GM19099 (cell line): ENCODE results near the gene HDGFL2.

Source experiments
- POLR2A ChIP-seq: IDR thresholded peaks from 3 replicates; pipeline ENCODE4 v1.6.1; 2011; ENCODE audit warnings: low read depth; ENCODE audit not compliant: insufficient read length; ENCODE audit errors: extremely low read depth

Gene HDGFL2

GRCh38 chr19:4454747-4455718 is 17.1 kb upstream of the HDGFL2 start:
- TF ChIP-seq POLR2A = no peak

- no peak for TF ChIP-seq POLR2A
Measured at GRCh38 chr19:4455719-4456475, 16.2 kb upstream of the HDGFL2 start.

- TF ChIP-seq POLR2A = no peak
Measured at GRCh38 chr19:4456476-4456842, 15.6 kb upstream of the HDGFL2 start.

GRCh38 chr19:4456843-4457653 is 15.0 kb upstream of the HDGFL2 start:
- no peak for TF ChIP-seq POLR2A

- peak; percentile 19 for TF ChIP-seq POLR2A
Measured at GRCh38 chr19:4457654-4458395, 14.3 kb upstream of the HDGFL2 start, which contains the start of gene UBXN6. TSS of gene UBXN6 (minus strand) at chr19:4457794. CDS start at chr19:4457697, 97 bp downstream.

GRCh38 chr19:4464815-4465581 is 7.1 kb upstream of the HDGFL2 start:
- TF ChIP-seq POLR2A = no peak

GRCh38 chr19:4467835-4468234 is 4.3 kb upstream of the HDGFL2 start:
- TF ChIP-seq POLR2A = no peak

- peak; percentile 53 for TF ChIP-seq POLR2A
Measured at GRCh38 chr19:4471403-4472173, 509 bp upstream of the HDGFL2 start.

- no peak for TF ChIP-seq POLR2A
Measured at GRCh38 chr19:4473011-4473762, 1.1 kb downstream of the HDGFL2 start.

- TF ChIP-seq POLR2A = no peak
Measured at GRCh38 chr19:4473763-4474513, 1.8 kb downstream of the HDGFL2 start.

GRCh38 chr19:4474514-4475022 is 2.5 kb downstream of the HDGFL2 start:
- no peak for TF ChIP-seq POLR2A
